Glomerular visceral epithelial cell (primary cell): Measurements from ENCODE around the gene FRMD1.

Experiments
- DNase-seq: peaks from one replicate; pipeline ENCODE4 v3.0.0-alpha.2; 2016; ENCODE audit errors: extremely low spot score

FRMD1 gene

DNA sequence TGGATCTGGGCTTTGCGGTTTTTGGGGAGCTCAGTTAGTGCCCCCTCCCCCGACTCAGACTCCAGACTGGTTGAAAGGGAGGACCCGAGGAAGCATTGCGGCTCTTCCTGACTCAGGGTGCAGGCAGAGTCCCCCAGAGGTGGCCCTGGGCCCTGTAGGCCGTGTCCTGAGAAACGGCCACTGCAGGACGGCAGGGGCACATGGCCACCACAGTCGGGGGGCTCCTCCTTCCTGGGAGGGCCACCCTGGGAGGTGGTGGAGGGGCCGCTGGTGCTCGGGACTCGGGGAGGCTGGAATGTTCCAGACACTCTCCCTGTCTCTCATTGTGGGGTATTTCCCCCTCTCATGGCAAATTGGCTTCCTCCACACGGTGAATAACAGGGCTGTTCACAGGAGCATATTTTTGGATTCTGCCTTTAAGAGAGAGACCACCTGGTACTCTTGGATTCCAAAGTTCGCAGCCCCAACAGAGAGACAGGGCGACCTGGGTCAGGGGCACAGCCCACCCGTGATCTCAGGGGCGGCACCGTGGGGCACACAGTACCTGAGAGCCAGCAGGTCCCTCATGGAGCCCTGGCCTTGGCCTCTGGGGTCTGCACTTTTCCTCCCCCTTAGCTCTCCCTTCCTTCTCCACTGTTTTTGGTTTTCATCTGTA, 35.7 kb downstream of the FRMD1 start:
- no peak for DNase-seq

DNA sequence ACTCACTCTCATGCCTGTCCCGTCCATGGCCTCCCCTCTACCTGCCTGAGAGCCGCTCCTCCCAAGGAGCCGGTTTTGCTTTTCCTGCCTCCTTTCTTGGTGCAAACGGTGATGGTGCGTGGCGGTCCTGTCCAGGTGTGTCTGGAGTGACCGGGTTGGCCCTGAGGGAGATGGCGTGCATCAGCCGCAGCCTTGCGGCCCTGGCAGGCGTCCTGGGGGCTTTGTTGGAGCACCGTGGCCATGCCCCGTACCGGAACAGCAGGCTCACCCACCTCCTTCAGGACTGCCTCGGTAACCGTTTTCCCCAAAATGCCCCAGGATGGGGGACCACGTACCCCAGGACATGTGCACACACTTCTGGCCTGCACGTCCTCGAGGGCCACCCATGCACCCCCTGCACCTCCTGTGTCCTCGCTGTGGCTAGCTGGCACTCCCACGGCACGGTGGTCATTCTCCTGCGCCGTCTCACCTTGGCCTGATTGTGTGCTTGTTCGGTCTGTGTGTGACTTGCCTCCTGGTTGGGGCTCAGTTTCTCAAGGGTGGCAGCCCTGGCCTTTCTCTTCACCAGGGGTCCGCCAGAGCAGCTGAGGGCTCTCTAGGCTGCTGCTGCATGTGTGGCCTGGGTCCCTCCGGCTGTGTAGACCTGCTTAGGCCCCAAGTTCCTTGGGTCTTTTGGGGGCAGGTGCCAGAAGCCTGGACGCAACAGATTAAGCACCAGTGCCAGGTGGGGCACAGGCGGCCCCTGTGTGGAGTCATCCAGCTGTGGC, 36.4 kb downstream of the FRMD1 start:
- no peak for DNase-seq

DNA sequence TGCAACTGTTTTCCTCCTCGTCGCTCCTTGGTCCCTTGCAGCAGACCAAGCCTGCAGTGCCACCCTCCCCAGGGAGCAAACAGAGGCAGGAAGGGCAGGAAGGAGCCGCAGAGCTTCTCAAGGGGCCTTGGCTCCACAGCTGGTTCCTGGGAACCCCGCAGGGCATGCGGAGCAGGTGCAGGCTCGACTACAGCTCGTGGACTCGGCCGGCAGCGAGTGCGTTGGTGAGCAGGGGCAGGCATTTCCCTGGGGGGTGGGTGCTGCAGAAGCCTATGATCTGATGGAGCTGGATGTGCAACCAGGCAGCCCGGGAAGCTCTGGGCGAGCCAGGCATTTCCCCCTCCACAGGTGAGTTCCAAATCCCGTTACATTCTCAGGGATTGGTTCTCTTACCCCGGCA, 37.1 kb downstream of the FRMD1 start:
- DNase-seq: no peak

DNA sequence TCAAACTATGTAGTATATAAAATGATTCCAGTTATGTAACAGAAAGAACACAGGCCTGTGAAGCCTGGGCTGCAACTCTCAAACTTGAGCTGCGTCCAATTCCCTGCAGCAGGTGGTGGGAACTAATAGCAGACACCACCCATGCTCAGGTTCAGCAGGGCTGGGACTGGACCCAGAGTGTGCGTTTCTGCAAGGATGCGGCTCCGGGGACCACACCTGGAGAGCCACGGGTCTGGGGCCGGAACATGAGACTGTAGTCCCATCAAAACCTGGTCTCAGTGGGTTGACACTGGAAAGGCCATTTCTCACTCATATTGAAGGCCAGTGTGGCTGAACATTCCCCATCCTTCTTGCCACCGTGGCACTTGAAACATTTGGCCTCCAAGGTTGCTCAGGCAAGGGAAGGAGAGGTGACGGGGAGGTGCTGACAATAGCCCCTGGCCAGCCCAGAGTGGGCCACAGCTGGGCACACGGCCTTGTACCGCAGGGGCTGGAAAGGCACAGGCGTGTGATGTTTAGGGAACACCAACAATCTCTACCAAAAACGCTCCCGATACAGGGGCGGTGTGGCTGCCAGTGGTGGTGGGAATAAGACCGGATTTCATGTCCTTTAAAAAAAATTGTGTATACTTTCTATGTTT, 38.0 kb downstream of the FRMD1 start:
- DNase-seq: no peak

DNA sequence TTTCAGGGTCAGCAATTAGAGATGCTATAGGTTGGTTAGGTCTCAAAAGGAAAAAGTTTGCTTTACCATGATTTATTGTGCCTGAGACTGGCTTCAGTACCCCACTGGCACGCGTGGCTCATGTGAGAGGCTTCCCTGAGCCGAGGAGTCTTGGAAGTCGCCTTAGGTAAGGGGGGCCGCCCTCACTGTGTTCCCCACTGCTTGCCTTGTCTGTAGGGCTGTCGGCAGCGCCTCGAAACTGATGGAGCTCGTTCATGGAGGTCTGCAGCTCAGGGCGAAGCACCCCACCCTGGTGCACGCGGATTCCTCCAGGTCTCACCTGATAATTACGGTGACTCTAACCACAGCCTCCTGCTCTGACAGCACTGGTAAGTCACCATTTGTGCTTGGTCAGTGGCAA, 39.2 kb downstream of the FRMD1 start:
- no peak for DNase-seq

DNA sequence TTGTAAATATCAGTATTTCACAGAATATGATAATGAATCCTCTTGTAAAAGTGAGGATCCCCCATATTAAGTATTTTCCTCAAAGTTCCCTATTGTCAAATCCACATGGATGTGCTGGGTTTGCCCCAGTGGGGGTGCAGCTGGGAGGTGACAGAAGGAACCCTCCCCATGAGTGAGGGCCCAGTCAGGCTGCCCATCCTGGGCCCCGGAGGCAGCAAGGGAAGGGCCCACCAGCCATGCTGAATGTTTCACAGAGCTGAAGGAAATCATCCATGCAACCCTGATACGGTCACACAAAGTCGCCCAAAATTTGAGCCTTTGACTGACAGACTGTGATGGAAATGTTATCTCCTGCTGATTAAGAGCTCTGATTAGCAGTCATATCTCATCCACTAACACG, 39.7 kb downstream of the FRMD1 start:
- DNase-seq: no peak

DNA sequence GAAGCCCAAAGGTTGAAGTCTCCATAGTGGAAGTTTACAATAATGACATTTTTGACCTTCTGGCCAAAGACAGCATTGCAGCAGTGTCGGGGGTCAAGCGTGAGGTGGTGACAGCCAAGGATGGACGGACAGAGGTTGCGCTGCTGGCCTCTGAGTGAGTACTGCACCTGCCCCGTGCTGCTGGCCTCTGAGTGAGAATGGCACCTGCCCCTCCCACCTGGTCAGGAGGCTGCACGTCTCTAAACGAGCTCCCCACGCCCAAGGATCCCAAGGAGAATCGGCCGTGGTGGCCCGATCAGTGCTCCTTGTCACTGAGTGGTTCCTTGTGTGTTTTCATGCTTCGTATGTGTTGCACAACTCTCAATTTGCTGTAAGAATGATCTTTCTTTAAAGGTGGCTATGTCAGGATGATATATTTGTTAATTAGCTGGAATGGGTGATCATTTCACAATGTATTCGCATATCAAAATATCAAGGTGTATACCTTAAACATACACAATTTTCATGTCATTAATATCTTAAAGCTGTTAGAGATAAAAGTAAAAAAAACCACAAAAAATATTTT, 40.4 kb downstream of the FRMD1 start:
- no peak for DNase-seq

DNA sequence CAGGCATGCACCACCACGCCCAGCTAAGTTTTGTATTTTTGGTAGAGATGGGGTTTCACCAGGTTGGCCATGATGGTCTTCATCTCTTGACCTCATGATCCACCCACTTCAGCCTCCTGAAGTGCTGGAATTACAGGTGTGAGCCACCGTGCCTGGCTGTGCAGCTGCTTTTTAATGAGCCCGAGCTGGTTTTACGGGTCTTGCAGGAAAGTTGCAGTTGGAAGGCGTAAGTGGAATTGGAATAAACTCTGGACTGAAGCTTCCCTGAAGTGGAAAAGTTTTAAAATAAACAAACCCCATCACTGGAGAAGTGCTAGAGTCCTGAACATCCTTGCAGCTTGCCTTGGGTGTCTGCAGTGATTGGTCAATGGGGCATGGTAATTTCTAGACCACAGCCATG, 41.2 kb downstream of the FRMD1 start:
- no peak for DNase-seq

DNA sequence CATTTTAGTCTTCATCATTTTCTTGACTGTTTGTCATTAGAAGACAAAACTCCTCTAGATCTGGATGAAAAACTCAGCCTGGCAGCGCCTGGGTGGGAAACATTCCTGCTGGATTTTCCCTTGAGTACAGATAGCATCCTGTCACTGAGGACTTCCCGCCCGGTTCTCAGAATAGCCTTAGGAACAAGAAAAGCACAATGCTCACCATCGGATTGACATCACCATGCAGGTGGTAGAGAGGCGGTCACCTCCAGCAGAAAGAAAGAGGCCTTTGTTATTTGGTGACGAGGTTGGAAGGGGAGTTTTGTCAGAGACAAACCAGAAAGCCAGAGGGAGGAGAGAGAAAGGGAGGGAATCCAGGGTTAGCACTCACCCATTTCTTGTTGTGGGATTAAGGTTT, 41.8 kb downstream of the FRMD1 start:
- DNase-seq: no peak

DNA sequence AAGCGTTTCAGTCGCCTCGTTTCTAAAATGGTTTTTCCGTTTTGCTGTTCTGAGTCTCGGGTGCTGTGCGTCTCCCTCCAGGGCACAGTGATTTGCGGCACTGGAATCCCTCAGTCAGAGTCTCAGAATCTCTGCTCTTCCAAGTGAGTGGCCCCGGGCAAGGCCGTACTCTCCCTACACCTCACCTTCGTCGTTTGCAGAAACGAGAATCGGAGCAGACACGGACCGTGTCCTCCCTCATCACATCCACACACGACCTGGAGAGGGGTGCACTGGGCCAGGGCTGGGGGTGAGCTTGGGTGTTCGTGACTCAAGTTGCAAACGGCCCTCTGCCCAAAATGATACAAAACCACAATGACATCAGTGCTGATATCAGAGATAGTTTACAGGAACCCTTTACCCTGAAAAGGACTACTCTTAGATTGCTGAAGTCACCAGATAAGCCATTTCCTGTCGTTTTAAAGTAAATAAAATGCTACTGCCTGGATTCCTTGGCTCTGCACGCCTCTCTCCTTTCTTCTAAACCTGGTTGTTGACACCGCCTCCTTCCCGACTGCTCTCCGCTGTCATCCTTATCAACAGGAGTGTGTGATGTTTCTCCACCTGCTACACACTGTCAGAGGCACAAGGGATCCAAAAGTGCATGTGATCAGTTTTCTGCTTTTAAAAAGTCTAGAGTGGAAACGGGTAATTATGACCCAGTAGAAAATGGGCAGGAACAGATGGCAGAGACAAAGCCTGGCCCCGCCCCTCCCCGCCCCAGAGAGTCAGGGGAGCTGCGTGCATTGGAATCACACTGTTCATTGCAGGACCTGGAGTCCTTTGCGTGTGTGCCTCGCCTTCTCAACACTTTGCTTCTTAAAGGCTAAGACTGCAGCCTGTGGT, 43.1 kb downstream of the FRMD1 start:
- DNase-seq: peak; percentile 41

DNA sequence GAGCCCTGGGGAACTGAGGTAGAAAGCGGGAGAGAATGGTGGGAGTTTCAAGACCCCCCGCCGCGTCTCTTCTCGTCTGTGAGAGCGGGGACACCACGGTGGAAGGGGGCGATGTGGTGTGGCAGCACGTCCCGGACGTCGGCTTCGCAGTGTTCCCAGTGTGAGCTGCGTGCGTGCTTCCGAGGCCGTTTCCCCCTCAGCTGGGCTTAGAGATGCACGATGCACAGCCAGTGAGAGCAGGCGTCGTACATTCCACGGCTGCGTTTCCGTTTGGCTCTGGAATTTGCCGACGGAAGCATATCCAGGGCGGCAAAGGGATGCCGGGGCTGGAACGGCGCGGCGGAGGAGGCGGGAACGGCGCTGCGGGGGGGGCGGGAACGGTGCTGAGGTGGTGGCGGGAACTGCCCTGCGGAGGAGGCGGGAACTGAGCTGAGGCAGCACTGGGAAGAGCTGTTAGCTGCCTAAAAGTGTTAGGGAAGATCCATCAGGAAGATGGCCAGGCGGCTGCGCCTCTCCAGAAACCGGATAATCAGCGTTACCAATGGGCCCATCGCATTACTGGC, 43.8 kb downstream of the FRMD1 start:
- DNase-seq: peak; percentile 69

DNA sequence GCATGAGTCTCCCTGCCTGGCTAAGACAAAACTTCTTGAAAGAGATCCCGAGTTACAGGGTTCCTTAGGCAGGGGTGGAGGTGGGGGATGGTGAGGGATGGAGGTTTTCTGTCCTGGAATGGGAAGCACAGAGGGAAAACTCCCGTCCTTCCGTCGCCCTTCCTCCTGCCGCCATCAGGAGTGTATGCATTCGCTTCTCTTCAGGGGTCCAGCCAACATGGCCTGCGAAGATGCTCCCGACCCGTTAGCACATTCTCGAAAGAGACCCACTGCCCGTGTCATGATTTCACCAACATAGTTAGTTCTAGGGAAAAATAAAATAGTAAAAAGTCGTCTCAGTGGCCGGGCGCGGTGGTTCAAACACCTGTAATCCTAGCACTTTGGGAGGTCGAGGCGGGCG, 44.5 kb downstream of the FRMD1 start:
- no peak for DNase-seq

DNA sequence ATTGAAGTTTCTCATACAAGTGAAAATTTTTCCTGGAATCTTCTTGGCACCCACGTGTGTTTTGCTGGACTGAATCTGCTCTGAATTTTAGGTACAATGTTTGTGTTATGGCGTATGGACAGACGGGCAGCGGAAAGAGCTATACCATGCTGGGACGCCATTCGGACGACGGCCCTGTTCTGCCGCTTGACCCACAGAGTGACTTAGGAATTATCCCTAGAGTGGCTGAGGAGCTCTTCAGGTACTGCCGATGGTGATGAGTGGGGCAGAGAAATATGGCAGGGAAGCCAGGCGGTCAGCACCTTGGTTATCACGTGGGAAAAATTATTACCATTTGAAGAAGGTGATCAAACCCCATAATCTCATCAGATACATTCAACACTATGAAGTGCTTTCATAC, 45.2 kb downstream of the FRMD1 start:
- DNase-seq: no peak

DNA sequence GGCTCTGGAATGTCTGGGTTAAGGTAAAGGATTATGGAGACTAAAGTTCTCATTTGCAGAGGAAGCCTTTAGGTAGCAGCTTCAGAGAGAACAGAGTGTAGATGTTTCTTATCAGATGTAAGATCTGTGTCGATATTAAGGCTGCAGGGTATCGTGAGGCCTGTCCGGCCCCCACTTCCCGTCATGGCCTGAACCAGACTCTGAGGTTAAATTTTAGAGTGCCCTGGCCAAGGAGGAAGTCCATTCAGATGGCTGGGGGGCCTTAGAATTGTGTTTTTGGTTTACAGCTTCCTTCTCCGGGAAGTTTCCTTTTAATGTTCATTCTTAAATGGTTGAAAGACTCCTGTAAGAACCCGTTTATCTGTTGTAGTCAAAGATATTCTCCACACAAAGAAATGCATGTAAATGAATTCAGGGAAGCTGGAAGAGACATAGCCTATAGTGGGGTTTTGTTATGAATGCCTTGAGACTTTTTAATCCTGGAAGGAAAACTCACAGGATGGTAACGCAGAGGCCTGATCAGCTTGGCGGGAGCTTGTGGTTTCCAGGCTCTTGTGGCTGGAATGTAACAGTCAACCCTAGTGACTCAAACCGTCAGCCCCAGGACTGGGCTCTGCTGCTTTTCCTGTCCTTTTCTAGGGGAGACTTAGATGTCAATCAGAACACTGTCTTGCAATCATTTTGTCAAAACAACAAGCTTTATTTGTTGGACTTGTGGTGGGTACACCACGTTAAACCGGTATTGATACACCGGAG, 46.8 kb downstream of the FRMD1 start:
- DNase-seq: peak; percentile 88

DNA sequence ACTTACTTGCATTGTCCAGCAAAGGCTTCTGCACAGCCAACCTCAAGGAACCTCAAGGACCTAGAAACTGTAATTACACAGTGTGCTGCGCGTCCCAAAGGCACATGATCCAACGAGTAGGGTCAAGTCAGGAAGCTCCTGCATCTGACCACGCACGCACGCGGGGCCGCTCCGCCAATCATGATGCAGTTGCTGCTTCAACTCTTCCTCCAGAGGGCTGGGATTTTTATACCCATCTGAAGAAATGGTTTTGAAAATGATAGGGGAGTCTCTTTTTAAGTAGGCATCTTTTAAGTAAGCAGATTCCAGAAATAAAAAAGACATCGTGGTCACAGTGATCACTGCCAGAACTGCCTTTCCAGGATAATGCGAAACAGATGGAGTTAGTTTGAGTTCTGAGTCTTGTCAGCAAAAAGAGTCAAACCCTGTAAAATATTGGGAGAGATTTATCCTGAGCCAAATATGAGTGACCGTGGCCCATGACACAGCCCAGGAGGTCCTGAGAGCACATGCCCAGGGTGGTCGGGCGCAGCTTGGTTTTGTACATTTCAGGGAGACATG, 47.5 kb downstream of the FRMD1 start:
- no peak for DNase-seq

DNA sequence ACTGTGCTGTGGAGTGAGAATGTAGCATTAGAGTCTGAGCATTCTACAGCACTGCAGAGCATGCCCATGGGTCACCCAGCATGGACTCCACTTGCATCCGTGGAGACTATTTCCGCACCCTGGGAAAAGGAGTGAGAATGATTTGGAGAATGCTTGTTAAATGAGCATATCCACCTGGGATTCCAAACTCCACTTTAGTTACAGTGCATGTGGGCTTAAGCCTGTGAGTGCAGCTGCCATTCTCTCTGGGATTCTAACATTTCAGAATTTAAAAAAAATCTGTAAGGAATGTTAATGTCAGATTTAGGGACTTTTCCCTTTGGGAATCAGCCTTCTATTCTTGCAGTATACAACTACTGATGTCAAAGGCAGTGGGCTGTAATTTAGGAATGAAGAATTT, 48.1 kb downstream of the FRMD1 start:
- DNase-seq: no peak

DNA sequence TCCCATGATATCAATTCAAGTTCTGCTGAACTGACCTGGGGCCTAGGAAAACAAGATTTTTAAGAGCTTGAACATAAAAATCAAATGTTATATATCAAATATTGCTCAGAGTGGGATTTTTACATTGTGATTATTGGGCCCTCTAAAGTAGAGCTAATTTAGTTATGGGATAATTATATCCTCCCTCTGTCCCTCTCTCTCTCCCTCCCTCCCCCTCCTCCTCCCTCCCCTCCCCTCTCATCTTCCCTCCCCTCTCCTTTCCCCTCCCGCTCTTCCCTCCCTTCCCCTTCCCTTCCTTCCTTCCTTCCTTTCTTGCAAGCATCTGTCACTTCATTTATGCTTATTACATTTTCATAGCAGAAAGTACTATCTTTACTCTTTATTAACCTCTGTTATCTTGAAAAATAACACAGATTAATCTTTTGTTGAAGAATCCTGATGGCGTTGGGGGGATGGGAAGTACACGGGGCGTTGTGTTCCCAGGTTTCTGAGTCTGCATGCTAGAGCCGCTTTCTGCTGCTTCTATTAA, 48.7 kb downstream of the FRMD1 start:
- no peak for DNase-seq

DNA sequence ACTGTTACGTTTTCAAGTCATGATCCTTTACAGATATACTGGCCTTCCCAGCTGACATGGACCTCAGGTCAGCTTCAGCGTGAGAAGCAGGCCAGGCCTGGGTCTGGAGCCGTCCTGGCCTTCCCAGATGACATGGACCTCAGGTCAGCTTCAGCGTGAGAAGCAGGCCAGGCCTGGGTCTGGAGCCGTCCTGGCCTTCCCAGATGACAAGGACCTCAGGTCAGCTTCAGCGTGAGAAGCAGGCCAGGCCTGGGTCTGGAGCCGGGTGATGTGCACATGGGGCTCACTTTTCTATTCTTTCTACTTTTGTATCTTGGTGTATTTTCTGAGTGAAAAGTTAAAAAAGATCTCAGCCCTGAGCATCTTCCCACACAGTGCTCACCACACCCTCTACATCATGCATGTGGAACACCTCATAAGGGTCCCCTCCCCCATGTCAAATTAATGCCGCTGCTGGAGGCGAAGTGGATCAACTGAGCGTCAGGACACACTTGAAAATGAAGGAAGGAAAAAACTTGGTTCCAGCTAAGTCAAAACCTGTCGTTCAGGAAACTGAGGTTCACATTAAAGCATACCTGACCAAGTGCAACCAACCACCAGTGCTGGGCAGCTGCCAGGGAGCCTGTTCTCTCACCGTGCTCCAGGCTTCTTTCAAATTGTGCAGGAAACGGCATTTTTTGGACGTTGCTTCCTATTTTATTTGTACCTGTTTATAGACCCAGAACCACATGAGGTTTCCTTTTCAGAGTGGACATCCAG, 49.4 kb downstream of the FRMD1 start:
- DNase-seq: no peak

DNA sequence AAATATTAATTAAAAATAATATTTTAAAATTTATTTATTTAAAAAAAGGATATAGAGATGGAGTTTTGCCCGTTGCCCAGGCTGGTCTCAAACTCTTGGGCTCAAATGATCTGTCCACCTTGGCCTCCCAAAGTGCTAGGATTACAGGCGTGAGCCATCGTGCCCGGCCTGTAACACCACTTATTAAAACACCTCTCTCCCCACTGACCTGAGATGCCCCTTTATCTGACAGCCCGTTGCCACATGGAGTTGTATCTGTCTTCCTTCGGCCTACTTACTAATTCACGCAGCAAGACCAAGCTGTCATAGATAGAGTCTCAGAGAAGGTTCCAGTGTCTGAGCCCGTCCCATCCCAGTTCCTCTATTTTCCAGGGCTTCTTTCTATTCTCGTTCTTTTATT, 50.8 kb downstream of the FRMD1 start:
- DNase-seq: no peak
